K562 (cell line): Measurements from ENCODE around the gene FN1. TPM values are rescaled to one million over a fixed set of nuclear protein-coding genes. Genes with fewer than 3 reads are reported as not detected.

Experiments
- ATAC-seq: fragments of 200-7000 bp; cut with Tn5 transposase; 3 replicates; pipeline ENCODE4 v1.9.1; 2020; ENCODE audit warnings: moderate library complexity
- BruUV-seq: library from RNA; stranded (reverse); fragments of 400-500 nt; replicated peaks from 2 replicates; lab custom pipeline; 2021; lab: Mats Ljungman, UMichigan
- CTCF ChIA-PET: fragments of 300-600 bp; formaldehyde crosslinking; extraction: SDS; loops from one replicate; lab custom pipeline; 2021; ENCODE audit warnings: low intra/inter-chr PET ratio; lab: Yijun Ruan, JAX
- POLR2A ChIA-PET: fragments of 300-600, 350-650 bp; sonication (Branson Sonifier 250); formaldehyde crosslinking; extraction: SDS; loops from one replicate; lab custom pipeline; 2021; ENCODE audit warnings: antibody characterized with exemption, inconsistent platforms; lab: Yijun Ruan, JAX
- DNase-seq, 4 experiments: peaks; one replicate each; pipeline versions ENCODE4 v3.0.0 to v3.0.0-alpha.2; 2011 to 2018; ENCODE audit warnings: low spot score in 3 of 4, mixed read lengths in 3 of 4; ENCODE audit errors: extremely low read depth in 1 of 4
- FAIRE-seq: peaks from 2 replicates; lab custom pipeline; 2011; peaks lifted over from hg19 to GRCh38; lab: Jason Lieb, UNC
- H2AFZ ChIP-seq: 2 replicates; pipeline ENCODE4 v1.6.0; 2011; ENCODE audit warnings: low read depth, low read length, control low read depth, inconsistent platforms
- H3K27ac ChIP-seq: fragments of 200-600 bp; 3 replicates; pipeline ENCODE4 v1.8.0; 2011; ENCODE audit warnings: low read depth, mild to moderate bottlenecking, control low read depth, inconsistent platforms, low read length, moderate library complexity, mixed read lengths; ENCODE audit errors: extremely low read depth
- H3K27me3 ChIP-seq, 2 experiments: fragments of 300-600 bp in 1 of 2; 2 replicates in 1 of 2; 3 replicates in 1 of 2; pipeline versions ENCODE4 v1.6.0 to v1.8.0; 2011; ENCODE audit warnings: inconsistent platforms in 2 of 2, low read length in 2 of 2, mild to moderate bottlenecking in 1 of 2, mixed read lengths in 1 of 2, moderate library complexity in 1 of 2; ENCODE audit not compliant: control insufficient read depth in 2 of 2, insufficient read depth in 2 of 2
- H3K36me3 ChIP-seq: fragments of 300-600 bp; 3 replicates; pipeline ENCODE4 v1.8.0; 2011; ENCODE audit warnings: mild to moderate bottlenecking, low read length, inconsistent platforms; ENCODE audit not compliant: control insufficient read depth, insufficient read depth
- H3K4me1 ChIP-seq, 2 experiments: fragments of 200-600 bp in 1 of 2; replicated peaks in 1 of 2; 2 replicates in 1 of 2; 3 replicates in 1 of 2; pipeline versions ENCODE4 v1.5.1 to v1.8.0; 2011; ENCODE audit warnings: inconsistent platforms in 2 of 2, low read length in 2 of 2, mild to moderate bottlenecking in 1 of 2, mixed read lengths in 1 of 2, moderate library complexity in 1 of 2; ENCODE audit not compliant: control insufficient read depth in 2 of 2, insufficient read depth in 2 of 2
- H3K4me2 ChIP-seq: 2 replicates; pipeline ENCODE4 v1.6.1; 2011; ENCODE audit warnings: low read length, control low read depth, inconsistent platforms, mixed read lengths; ENCODE audit not compliant: insufficient read depth
- H3K4me3 ChIP-seq: fragments of 200-600 bp; sonication (generic), shearing (Covaris generic); 2 replicates; pipeline ENCODE4 v1.5.1; 2016; ENCODE audit warnings: control low read depth, inconsistent platforms
- H3K79me2 ChIP-seq: fragments of 200-600 bp; 3 replicates; pipeline ENCODE4 v1.8.0; 2011; ENCODE audit warnings: low read length, inconsistent platforms; ENCODE audit not compliant: control insufficient read depth, insufficient read depth
- H3K9ac ChIP-seq, 2 experiments: 2 replicates each; pipeline versions ENCODE4 v1.6.0 to v1.6.1; 2011; ENCODE audit warnings: low read depth in 2 of 2, low read length in 2 of 2, control low read depth in 1 of 2, inconsistent platforms in 1 of 2, mild to moderate bottlenecking in 1 of 2, mixed read lengths in 1 of 2; ENCODE audit not compliant: insufficient read depth in 1 of 2
- H3K9me1 ChIP-seq: one replicate; pipeline ENCODE4 v1.6.0; 2011; ENCODE audit warnings: inconsistent platforms, mild to moderate bottlenecking, low read length, moderate library complexity; ENCODE audit not compliant: control insufficient read depth, insufficient read depth
- H3K9me3 ChIP-seq: replicated peaks from 2 replicates; pipeline ENCODE4 v1.5.1; 2011; ENCODE audit warnings: low read depth, low read length, inconsistent platforms; ENCODE audit not compliant: control insufficient read depth, insufficient read depth
- H4K20me1 ChIP-seq: replicated peaks from 2 replicates; pipeline ENCODE4 v1.6.1; 2011; ENCODE audit warnings: low read length, inconsistent platforms, mixed read lengths; ENCODE audit not compliant: control insufficient read depth, insufficient read depth
- ETS2 ChIP-seq: IDR thresholded peaks from 2 replicates; pipeline ENCODE4 v1.6.1; 2016; ENCODE audit warnings: borderline replicate concordance, missing genetic modification characterization, mild to moderate bottlenecking, moderate library complexity, missing compliant biosample characterization; ENCODE audit not compliant: poor library complexity, severe bottlenecking
- MTA1 ChIP-seq: fragments of 450-650 bp; IDR thresholded peaks from 2 replicates; pipeline ENCODE4 v1.6.1; 2017; ENCODE audit warnings: borderline replicate concordance
- NFIC ChIP-seq: fragments of 450-650 bp; IDR thresholded peaks from 2 replicates; pipeline ENCODE4 v1.6.1; 2017; ENCODE audit warnings: mild to moderate bottlenecking, inconsistent platforms
- RERE ChIP-seq: sonication (generic); formaldehyde crosslinking; IDR thresholded peaks from 2 replicates; pipeline ENCODE4 v1.8.0; 2023; ENCODE audit warnings: missing genetic modification reagents, mild to moderate bottlenecking, borderline replicate concordance
- STAT6 ChIP-seq: sonication (generic); formaldehyde crosslinking; IDR thresholded peaks from 2 replicates; pipeline ENCODE4 v1.8.1; 2023; ENCODE audit warnings: mild to moderate bottlenecking, missing genetic modification reagents
- ZBTB33 ChIP-seq: sonication (generic); formaldehyde crosslinking; IDR thresholded peaks from 2 replicates; pipeline ENCODE4 v1.8.1; 2023; ENCODE audit warnings: mild to moderate bottlenecking, missing genetic modification reagents
- ZNF280A ChIP-seq: fragments of 450-650 bp; IDR thresholded peaks from 2 replicates; pipeline ENCODE4 v1.6.1; 2018; ENCODE audit warnings: mild to moderate bottlenecking, low read depth; ENCODE audit not compliant: partially characterized antibody
- WGBS: fragments of 100-300 bp; shearing (Covaris generic); methylation state at CpG from one replicate; pipeline ENCODE4 v1.1.6; 2016; ENCODE audit warnings: low coverage, mixed read lengths; ENCODE audit not compliant: insufficient coverage; ENCODE audit errors: missing lambda C conversion rate; 5-methylcytosine and 5-hydroxymethylcytosine counted together
- in situ Hi-C: fragments of 300-500 bp; cut with MboI; formaldehyde crosslinking; loops from 4 replicates; pipeline ENCODE4 v1.15.0; 2018; ENCODE audit warnings: inconsistent platforms, mixed read lengths
- intact Hi-C: fragments of 100-400 bp; cut with micrococcal nuclease; formaldehyde crosslinking; loops from 2 replicates; pipeline ENCODE4 v1.14.2; 2022
- polyA plus RNA-seq, 8 experiments: library from polyadenylated mRNA; depleted of rRNA in 4 of 8; stranded (reverse) in 5 of 8; unstranded in 3 of 8; fragments of >200 nt; fragmentation: Nextera tagmentation in 2 of 8; fragmentation: Illumina TruSeq in 1 of 8; extraction: Ambion mirVana in 2 of 8; extraction: Trizol in 1 of 8; gene quantifications; 2 replicates each; pipeline versions ENCODE4 v1.2.1 to v1.2.3, GENCODE V29; 2011 to 2014; ENCODE audit warnings: inconsistent platforms in 1 of 8, missing spikeins in 1 of 8
- total RNA-seq, 7 experiments: library from RNA; depleted of rRNA in 6 of 7; stranded (reverse); fragments of >200 nt in 6 of 7; fragmentation: Illumina TruSeq in 2 of 7; extraction: Trizol in 2 of 7; gene quantifications; 2 replicates each; pipeline versions ENCODE4 v1.2.1 to v1.2.3, GENCODE V29; 2011 to 2021; ENCODE audit warnings: low replicate concordance in 1 of 7

Gene FN1
- total and polyA plus RNA-seq, 9 of the 15 experiments (the other 6 are each of a cell fraction or from before 2014, with no cell fraction given) = 7.4 to 19.1 (median 11.2) TPM

GRCh38 chr2:215461836-215462532 is 26.1 kb upstream of the FN1 start:
- Histone ChIP-seq H4K20me1 (no peaks in the 10 kb centered on the region), H2AFZ (0 out of 2 replicates have a peak overlapping the region, but pooled peaks have one; percentile 32), H3K79me2 (no peaks in the 10 kb centered on the region), H3K9ac (no peak overlapping the region), H3K27ac (no peak overlapping the region), H3K9me1 (no peaks in the 10 kb centered on the region), H3K4me3 (no peak overlapping the region), H3K9me3 (no peaks in the 10 kb centered on the region), H3K36me3 (no peaks in the 10 kb centered on the region), H3K27me3 (no peaks in the 10 kb centered on the region), H3K4me2 (no peak overlapping the region), H3K4me1 (no peaks in the 10 kb centered on the region)
- FAIRE-seq (no peak), ATAC-seq (no peak), DNase-seq (no peak)
- POLR2A ChIA-PET = interaction anchor here (0.7 kb wide), 1 partner anchor 151 kb away, joined by 3 read pairs; no protein-coding TSS in a partner anchor
- intact Hi-C loops (no loop called here), in situ Hi-C loops (no loop called here)
- WGBS = 45% methylated on average over 5 of the region's 5 CpGs
- no TSS peak for BruUV-seq
- CTCF ChIA-PET = no interaction called here
- TF ChIP-seq STAT6 (CRISPR knock-in tag) = no peak
- TF ChIP-seq RERE (CRISPR knock-in tag) = no peak
- no peak for TF ChIP-seq ZBTB33 (CRISPR knock-in tag)
- no peak for TF ChIP-seq ZNF280A
- TF ChIP-seq NFIC = no peak
- TF ChIP-seq ETS2 (tag) = no peak
- TF ChIP-seq MTA1 = no peak
